Caco-2 (cell line): ENCODE measurements around the gene DKK2. TPM values are rescaled to one million over a fixed set of nuclear protein-coding genes. Genes with fewer than 3 reads are reported as not detected.

Source experiments
- BruUV-seq: library from RNA; stranded (reverse); fragments of 400-500 nt; replicated peaks from 2 replicates; lab custom pipeline; 2021; lab: Mats Ljungman, UMichigan
- CTCF ChIA-PET: fragments of 300-600 bp; sonication (Branson Sonifier 250); formaldehyde crosslinking; loops from one replicate; lab custom pipeline; 2022; ENCODE audit warnings: antibody characterized with exemption; lab: Charles Lee
- POLR2A ChIA-PET: fragments of 300-600 bp; sonication (Branson Sonifier 250); formaldehyde crosslinking; loops from one replicate; lab custom pipeline; 2022; ENCODE audit warnings: antibody characterized with exemption; lab: Charles Lee
- DNase-seq, 2 experiments: peaks; one replicate each; pipeline versions ENCODE4 v3.0.0 to v3.0.0-alpha.2; 2020 to 2022
- H3K27me3 ChIP-seq: replicated peaks from 2 replicates; pipeline ENCODE4 v1.6.0; 2011; ENCODE audit warnings: low read length; ENCODE audit not compliant: control insufficient read depth, insufficient read depth
- H3K36me3 ChIP-seq: 2 replicates; pipeline ENCODE4 v1.5.1; 2011; ENCODE audit warnings: low read length; ENCODE audit not compliant: control insufficient read depth, insufficient read depth
- H3K4me1 ChIP-seq: fragments of 250-450 bp; sonication (Bioruptor Pico); 2 replicates; pipeline ENCODE4 v1.5.1; 2020; ENCODE audit warnings: mild to moderate bottlenecking
- H3K4me3 ChIP-seq: 2 replicates; pipeline ENCODE4 v1.5.1; 2011; ENCODE audit warnings: low read depth, mild to moderate bottlenecking, control low read depth, low read length
- H3K9me3 ChIP-seq: fragments of 250-450 bp; sonication (Bioruptor Pico); 2 replicates; pipeline ENCODE4 v1.5.1; 2020; ENCODE audit warnings: mild to moderate bottlenecking, moderate library complexity
- H3K27ac Mint-ChIP-seq: one replicate; pipeline ENCODE4 v1.8.0; 2022; ENCODE audit warnings: mixed read lengths; ENCODE audit not compliant: unreplicated experiment
- H3K27me3 Mint-ChIP-seq: one replicate; pipeline ENCODE4 v1.8.0; 2022; ENCODE audit warnings: mixed read lengths; ENCODE audit not compliant: insufficient read depth, unreplicated experiment
- H3K36me3 Mint-ChIP-seq: one replicate; pipeline ENCODE4 v1.8.0; 2022; ENCODE audit warnings: mild to moderate bottlenecking, mixed read lengths; ENCODE audit not compliant: insufficient read depth, unreplicated experiment
- H3K4me1 Mint-ChIP-seq: one replicate; pipeline ENCODE4 v1.8.0; 2022; ENCODE audit warnings: low read depth, mixed read lengths; ENCODE audit not compliant: unreplicated experiment
- H3K4me3 Mint-ChIP-seq: one replicate; pipeline ENCODE4 v1.8.0; 2022; ENCODE audit warnings: mild to moderate bottlenecking, moderate library complexity, mixed read lengths; ENCODE audit not compliant: unreplicated experiment
- H3K9me3 Mint-ChIP-seq: one replicate; pipeline ENCODE4 v1.8.0; 2022; ENCODE audit warnings: mixed read lengths; ENCODE audit not compliant: unreplicated experiment
- CTCF ChIP-seq, 2 experiments: fragments of 200-600 bp in 1 of 2; IDR thresholded peaks; 1 replicate in 1 of 2; 2 replicates in 1 of 2; pipeline versions ENCODE4 v1.5.1 to v1.8.0; 2011 to 2022; ENCODE audit warnings: antibody characterized with exemption in 1 of 2, control low read depth in 1 of 2, inconsistent platforms in 1 of 2, low read depth in 1 of 2, low read length in 1 of 2, mild to moderate bottlenecking in 1 of 2, moderate library complexity in 1 of 2; ENCODE audit not compliant: insufficient read depth in 1 of 2, severe bottlenecking in 1 of 2, unreplicated experiment in 1 of 2
- intact Hi-C: fragments of 100-400 bp; cut with micrococcal nuclease; formaldehyde crosslinking; loops from one replicate; pipeline ENCODE4 v1.10.0; 2022; ENCODE audit not compliant: unreplicated experiment
- total RNA-seq: library from RNA; stranded (reverse); gene quantifications from 2 replicates; pipeline ENCODE4 v1.2.3, GENCODE V29; 2022

Gene DKK2
- total RNA-seq, 1 experiment from 2014 or later = not detected

GRCh38 chr4:106978046-106978774, 57.9 kb downstream of the DKK2 start:
- ChIA-PET CTCF (no interaction called here), POLR2A (no interaction called here)
- Histone ChIP-seq H3K4me3 (no peak overlapping the region), H3K27me3 (no peaks in the 10 kb centered on the region), H3K9me3 (no peaks in the 10 kb centered on the region), H3K36me3 (no peaks in the 10 kb centered on the region), H3K4me1 (no peaks in the 10 kb centered on the region)
- Mint-ChIP-seq H3K4me1 (no peaks in the 10 kb centered on the region), H3K9me3 (no peaks in the 10 kb centered on the region), H3K27me3 (peaks cover 7% of the 10 kb centered on the region), H3K4me3 (no peak overlapping the region), H3K36me3 (no peaks in the 10 kb centered on the region), H3K27ac (no peak overlapping the region)
- intact Hi-C loops = loop anchor here (5.0 kb wide), 1 partner anchor 221 kb away; no protein-coding TSS in a partner anchor
- TF ChIP-seq CTCF (IDR thresholded peaks at IDR 0.05; ENCODE audit: insufficient read depth in 1 of 2, low read depth in 1 of 2, low read length in 1 of 2, severe bottlenecking in 1 of 2, unreplicated experiment in 1 of 2) = no peak
- DNase-seq = no peak
- BruUV-seq = no TSS peak

- BruUV-seq = no TSS peak
- no peak for DNase-seq
- ChIA-PET POLR2A (no interaction called here), CTCF (no interaction called here)
- no peaks in the 10 kb centered on the region for H3K9me3 Mint-ChIP-seq
- H3K36me3 Mint-ChIP-seq = no peaks in the 10 kb centered on the region
- intact Hi-C loops = no loop called here
- H3K27me3 Mint-ChIP-seq = peaks cover 10% of the 10 kb centered on the region
- TF ChIP-seq CTCF (IDR thresholded peaks at IDR 0.05; ENCODE audit: insufficient read depth in 1 of 2, low read depth in 1 of 2, low read length in 1 of 2, severe bottlenecking in 1 of 2, unreplicated experiment in 1 of 2) = no peak
- Histone ChIP-seq H3K36me3 (no peaks in the 10 kb centered on the region), H3K9me3 (no peaks in the 10 kb centered on the region), H3K4me1 (no peaks in the 10 kb centered on the region), H3K27me3 (no peaks in the 10 kb centered on the region), H3K4me3 (no peak overlapping the region)
- no peak overlapping the region for H3K27ac Mint-ChIP-seq
- H3K4me1 Mint-ChIP-seq = no peaks in the 10 kb centered on the region
- H3K4me3 Mint-ChIP-seq = no peak overlapping the region
These were observed 64.5 kb downstream of the DKK2 start for GRCh38 chr4:106971636-106972035.

GRCh38 chr4:106967892-106968291, 68.2 kb downstream of the DKK2 start:
- CTCF ChIA-PET = no interaction called here

More at GRCh38 chr4:106967892-106968291, 68.2 kb downstream of the DKK2 start:
- BruUV-seq = no TSS peak
- Histone ChIP-seq H3K9me3 (no peaks in the 10 kb centered on the region), H3K4me3 (no peak overlapping the region), H3K27me3 (no peaks in the 10 kb centered on the region), H3K4me1 (no peaks in the 10 kb centered on the region), H3K36me3 (no peaks in the 10 kb centered on the region)
- Mint-ChIP-seq H3K9me3 (no peaks in the 10 kb centered on the region), H3K27me3 (peaks cover 10% of the 10 kb centered on the region), H3K4me3 (no peak overlapping the region), H3K4me1 (no peaks in the 10 kb centered on the region), H3K36me3 (no peaks in the 10 kb centered on the region), H3K27ac (no peak overlapping the region)
- intact Hi-C loops = no loop called here
- DNase-seq = no peak
- TF ChIP-seq CTCF (IDR thresholded peaks at IDR 0.05; ENCODE audit: insufficient read depth in 1 of 2, low read depth in 1 of 2, low read length in 1 of 2, severe bottlenecking in 1 of 2, unreplicated experiment in 1 of 2) = no peak
- POLR2A ChIA-PET = no interaction called here
